HCT116 (cell line): ENCODE measurements around the gene PPP4R2. TPM values are rescaled to one million over a fixed set of nuclear protein-coding genes. Genes with fewer than 3 reads are reported as not detected.

Experiments
- ATAC-seq: fragments of 200-7000 bp; cut with Tn5 transposase; 2 replicates; pipeline ENCODE4 v1.9.1; 2020; ENCODE audit warnings: mild to moderate bottlenecking, moderate library complexity
- BruUV-seq: library from RNA; stranded (reverse); fragments of 400-500 nt; replicated peaks from 2 replicates; lab custom pipeline; 2021; lab: Mats Ljungman, UMichigan
- CTCF ChIA-PET: fragments of 300-600 bp; sonication (Branson Sonifier 250); formaldehyde crosslinking; loops from one replicate; lab custom pipeline; 2021; ENCODE audit warnings: antibody characterized with exemption; lab: Charles Lee
- POLR2A ChIA-PET: fragments of 300-600, 350-600 bp; sonication (Branson Sonifier 250); formaldehyde crosslinking; loops from one replicate; lab custom pipeline; 2021; ENCODE audit warnings: antibody characterized with exemption; lab: Charles Lee
- RAD21 ChIA-PET, 2 experiments: fragments of 300-600 bp; sonication (Branson Sonifier 250); formaldehyde crosslinking; loops; one replicate each; lab custom pipeline; 2023; ENCODE audit warnings: low total read pairs in 2 of 2; ENCODE audit not compliant: uncharacterized antibody in 2 of 2, unreplicated experiment in 2 of 2, low non-redundant PET in 1 of 2; lab: Charles Lee
- DNase-seq: peaks from one replicate; pipeline ENCODE4 v3.0.0-alpha.2; 2010; ENCODE audit warnings: low read depth, low spot score
- H2AFZ ChIP-seq: fragments of 200-600 bp; shearing (Covaris generic), sonication (generic); 2 replicates; pipeline ENCODE4 v1.6.1; 2017; ENCODE audit warnings: low read depth, mixed run types, mixed read lengths, antibody characterized with exemption, low read length; ENCODE audit not compliant: poor library complexity, severe bottlenecking
- H3K27ac ChIP-seq: 2 replicates; pipeline ENCODE4 v1.5.1; 2012; ENCODE audit warnings: low read depth, low read length
- H3K27me3 ChIP-seq: fragments of 200-600 bp; sonication (generic); 2 replicates; pipeline ENCODE4 v1.6.1; 2016; ENCODE audit warnings: mixed run types, low read length, mixed read lengths; ENCODE audit not compliant: insufficient read depth
- H3K36me3 ChIP-seq, 2 experiments: fragments of 200-500 bp in 1 of 2; fragments of 200-600 bp in 1 of 2; sonication (Bioruptor generic) in 1 of 2; sonication (generic) in 1 of 2; 2 replicates each; pipeline versions ENCODE4 v1.5.1 to v1.6.1; 2014 to 2016; ENCODE audit warnings: low read length in 2 of 2, inconsistent platforms in 1 of 2, mixed read lengths in 1 of 2, mixed run types in 1 of 2; ENCODE audit not compliant: insufficient read depth in 2 of 2, control insufficient read depth in 1 of 2
- H3K4me1 ChIP-seq, 2 experiments: fragments of 200-600 bp in 1 of 2; sonication (generic) in 1 of 2; 2 replicates each; pipeline versions ENCODE4 v1.5.1 to v1.6.1; 2012 to 2017; ENCODE audit warnings: low read length in 2 of 2, inconsistent platforms in 1 of 2, mild to moderate bottlenecking in 1 of 2, mixed read lengths in 1 of 2, mixed run types in 1 of 2, moderate library complexity in 1 of 2; ENCODE audit not compliant: insufficient read depth in 2 of 2, control insufficient read depth in 1 of 2
- H3K4me2 ChIP-seq: fragments of 200-600 bp; sonication (generic); 2 replicates; pipeline ENCODE4 v1.6.1; 2017; ENCODE audit warnings: mixed run types, low read length, mixed read lengths
- H3K4me3 ChIP-seq, 2 experiments: fragments of 200-600 bp in 1 of 2; sonication (generic) in 1 of 2; replicated peaks in 1 of 2; 2 replicates each; pipeline ENCODE4 v1.5.1; 2011 to 2016; ENCODE audit warnings: low read length in 2 of 2, control low read depth in 1 of 2, low read depth in 1 of 2, mild to moderate bottlenecking in 1 of 2, mixed read lengths in 1 of 2, mixed run types in 1 of 2
- H3K79me2 ChIP-seq: fragments of 200-600 bp; sonication (generic); 2 replicates; pipeline ENCODE4 v1.6.1; 2017; ENCODE audit warnings: mild to moderate bottlenecking, mixed run types, low read length, moderate library complexity, mixed read lengths; ENCODE audit not compliant: insufficient read depth
- H3K9ac ChIP-seq: fragments of 200-600 bp; sonication (generic); 2 replicates; pipeline ENCODE4 v1.6.1; 2016; ENCODE audit warnings: low read length, mixed read lengths
- H3K9me2 ChIP-seq: fragments of 200-600 bp; sonication (generic), shearing (Covaris generic); 2 replicates; pipeline ENCODE4 v1.6.1; 2017; ENCODE audit warnings: mixed run types, mild to moderate bottlenecking, moderate library complexity; ENCODE audit not compliant: insufficient read depth
- H3K9me3 ChIP-seq, 2 experiments: fragments of 200-500 bp in 1 of 2; fragments of 200-600 bp in 1 of 2; sonication (Bioruptor generic) in 1 of 2; sonication (generic) in 1 of 2; 2 replicates each; pipeline ENCODE4 v1.6.1; 2014 to 2017; ENCODE audit warnings: low read length in 2 of 2, mixed read lengths in 2 of 2, inconsistent platforms in 1 of 2, low read depth in 1 of 2, mild to moderate bottlenecking in 1 of 2, mixed run types in 1 of 2, moderate library complexity in 1 of 2; ENCODE audit not compliant: control insufficient read depth in 1 of 2, insufficient read depth in 1 of 2
- H4K20me1 ChIP-seq: fragments of 200-600 bp; sonication (generic), shearing (Covaris generic); 2 replicates; pipeline ENCODE4 v1.6.1; 2017; ENCODE audit warnings: mixed run types, mild to moderate bottlenecking, moderate library complexity; ENCODE audit not compliant: insufficient read depth
- ATF3 ChIP-seq: IDR thresholded peaks from 2 replicates; pipeline ENCODE4 v1.6.1; 2012
- CEBPB ChIP-seq: IDR thresholded peaks from 2 replicates; pipeline ENCODE4 v1.6.1; 2012; ENCODE audit warnings: low read depth
- CTCF ChIP-seq, 3 experiments: fragments of 200-600 bp in 1 of 3; sonication (generic) in 1 of 3; IDR thresholded peaks in 2 of 3; conservative IDR thresholded peaks in 1 of 3; 2 replicates each; pipeline ENCODE4 v1.5.1; 2012 to 2017; ENCODE audit warnings: low read depth in 2 of 3, low read length in 2 of 3, antibody characterized with exemption in 1 of 3, borderline replicate concordance in 1 of 3, control low read depth in 1 of 3, mild to moderate bottlenecking in 1 of 3, mixed read lengths in 1 of 3, mixed run types in 1 of 3, moderate library complexity in 1 of 3; ENCODE audit not compliant: insufficient read depth in 1 of 3
- EGR1 ChIP-seq: IDR thresholded peaks from 2 replicates; pipeline ENCODE4 v1.6.1; 2012; ENCODE audit warnings: low read depth
- EZH2 ChIP-seq: fragments of 200-600 bp; sonication (generic); IDR thresholded peaks from 2 replicates; pipeline ENCODE4 v1.6.1; 2017; ENCODE audit warnings: antibody characterized with exemption, mixed run types
- EZH2phosphoT487 ChIP-seq: fragments of 200-600 bp; IDR thresholded peaks from 2 replicates; pipeline ENCODE4 v1.6.1; 2018; ENCODE audit warnings: antibody characterized with exemption, borderline replicate concordance
- FOSL1 ChIP-seq: IDR thresholded peaks from 2 replicates; pipeline ENCODE4 v1.6.1; 2012; ENCODE audit warnings: low read depth
- JUND ChIP-seq: IDR thresholded peaks from 2 replicates; pipeline ENCODE4 v1.6.1; 2012
- MAX ChIP-seq: IDR thresholded peaks from 2 replicates; pipeline ENCODE4 v1.6.1; 2012
- POLR2A ChIP-seq: IDR thresholded peaks from 2 replicates; pipeline ENCODE4 v1.7.0; 2011; ENCODE audit warnings: borderline replicate concordance; ENCODE audit not compliant: insufficient read depth, insufficient read length; ENCODE audit errors: extremely low read depth
- RAD21 ChIP-seq: IDR thresholded peaks from 2 replicates; pipeline ENCODE4 v1.6.1; 2012; ENCODE audit warnings: low read depth, mild to moderate bottlenecking
- SIN3A ChIP-seq: IDR thresholded peaks from 2 replicates; pipeline ENCODE4 v1.6.1; 2012; ENCODE audit warnings: low read depth
- SRF ChIP-seq: IDR thresholded peaks from 2 replicates; pipeline ENCODE4 v1.6.1; 2012; ENCODE audit warnings: low read depth
- TCF7L2 ChIP-seq: IDR thresholded peaks from 2 replicates; pipeline ENCODE4 v1.7.0; 2011; ENCODE audit warnings: borderline replicate concordance, inconsistent platforms; ENCODE audit not compliant: insufficient read depth, insufficient read length; ENCODE audit errors: extremely low read depth
- YY1 ChIP-seq: IDR thresholded peaks from 2 replicates; pipeline ENCODE4 v1.6.1; 2011; ENCODE audit warnings: low read length, low read depth, moderate library complexity, mild to moderate bottlenecking; ENCODE audit not compliant: insufficient replicate concordance; ENCODE audit errors: extremely low read depth
- ZNF274 ChIP-seq: fragments of 200-500 bp; sonication (Bioruptor generic); IDR thresholded peaks from 2 replicates; pipeline ENCODE4 v1.6.1; 2014; ENCODE audit warnings: mild to moderate bottlenecking, low read depth, low read length, inconsistent platforms
- intact Hi-C: fragments of 100-400 bp; cut with micrococcal nuclease; formaldehyde crosslinking; loops from 2 replicates; pipeline ENCODE4 v1.10.0; 2022
- total RNA-seq: library from RNA; stranded (reverse); gene quantifications from one replicate; pipeline ENCODE4 v1.2.1, GENCODE V29; 2021; ENCODE audit not compliant: unreplicated experiment
- TF ChIP-seq, protein P1 (sequence below): IDR thresholded peaks from 2 replicates; pipeline ENCODE4 v1.6.1; 2011; ENCODE audit warnings: mild to moderate bottlenecking, low read length, moderate library complexity; ENCODE audit not compliant: insufficient replicate concordance; ENCODE audit errors: extremely low read depth

PPP4R2 gene
- total RNA-seq, 1 experiment from 2014 or later: 72.5 TPM

- Histone ChIP-seq H3K36me3 (no peaks in the 10 kb centered on the region), H3K27ac (no peak overlapping the region), H3K4me1 (no peaks in the 10 kb centered on the region), H3K9ac (no peak overlapping the region), H3K9me2 (no peaks in the 10 kb centered on the region), H3K9me3 (no peaks in the 10 kb centered on the region), H3K4me2 (no peak overlapping the region), H3K79me2 (no peaks in the 10 kb centered on the region), H3K4me3 (no peak overlapping the region), H4K20me1 (no peaks in the 10 kb centered on the region), H3K27me3 (no peaks in the 10 kb centered on the region), H2AFZ (no peak overlapping the region)
- ChIA-PET CTCF (no interaction called here), POLR2A (no interaction called here), RAD21 (no interaction called here)
- no TSS peak for BruUV-seq
- intact Hi-C loops: no loop called here
- no peak for ATAC-seq
- TF ChIP-seq FOSL1: no peak
- TF ChIP-seq, protein P1, sequence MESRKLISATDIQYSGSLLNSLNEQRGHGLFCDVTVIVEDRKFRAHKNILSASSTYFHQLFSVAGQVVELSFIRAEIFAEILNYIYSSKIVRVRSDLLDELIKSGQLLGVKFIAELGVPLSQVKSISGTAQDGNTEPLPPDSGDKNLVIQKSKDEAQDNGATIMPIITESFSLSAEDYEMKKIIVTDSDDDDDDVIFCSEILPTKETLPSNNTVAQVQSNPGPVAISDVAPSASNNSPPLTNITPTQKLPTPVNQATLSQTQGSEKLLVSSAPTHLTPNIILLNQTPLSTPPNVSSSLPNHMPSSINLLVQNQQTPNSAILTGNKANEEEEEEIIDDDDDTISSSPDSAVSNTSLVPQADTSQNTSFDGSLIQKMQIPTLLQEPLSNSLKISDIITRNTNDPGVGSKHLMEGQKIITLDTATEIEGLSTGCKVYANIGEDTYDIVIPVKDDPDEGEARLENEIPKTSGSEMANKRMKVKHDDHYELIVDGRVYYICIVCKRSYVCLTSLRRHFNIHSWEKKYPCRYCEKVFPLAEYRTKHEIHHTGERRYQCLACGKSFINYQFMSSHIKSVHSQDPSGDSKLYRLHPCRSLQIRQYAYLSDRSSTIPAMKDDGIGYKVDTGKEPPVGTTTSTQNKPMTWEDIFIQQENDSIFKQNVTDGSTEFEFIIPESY: no peak
- no peak for TF ChIP-seq SRF
- TF ChIP-seq JUND: no peak
- TF ChIP-seq ZNF274: no peak
- no peak for TF ChIP-seq YY1
- TF ChIP-seq SIN3A: no peak
- TF ChIP-seq ATF3: no peak
- TF ChIP-seq EZH2phosphoT487: no peak
- no peak for TF ChIP-seq POLR2A
- no peak for TF ChIP-seq CTCF (IDR thresholded peaks at IDR 0.05 in 2 of 3, conservative IDR thresholded peaks at IDR 0.05 in 1 of 3; ENCODE audit: borderline replicate concordance in 1 of 3, insufficient read depth in 1 of 3, low read depth in 2 of 3, low read length in 2 of 3)
- TF ChIP-seq EZH2: no peak
- no peak for TF ChIP-seq RAD21
- TF ChIP-seq TCF7L2: no peak
- no peak for TF ChIP-seq MAX
- TF ChIP-seq EGR1: no peak
- no peak for TF ChIP-seq CEBPB
- DNase-seq: no peak
Measured at GRCh38 chr3:73108750-73109149, 112.1 kb downstream of the PPP4R2 start.
